GM12874 (cell line): ENCODE results near the gene MB21D2.

Source experiments
- TF ChIP-seq, protein P1 (sequence below): IDR thresholded peaks from 2 replicates; pipeline ENCODE4 v1.5.1; 2011; ENCODE audit warnings: low read depth, mild to moderate bottlenecking, control low read depth, low read length, moderate library complexity; ENCODE audit not compliant: insufficient read depth

The MB21D2 gene

DNA sequence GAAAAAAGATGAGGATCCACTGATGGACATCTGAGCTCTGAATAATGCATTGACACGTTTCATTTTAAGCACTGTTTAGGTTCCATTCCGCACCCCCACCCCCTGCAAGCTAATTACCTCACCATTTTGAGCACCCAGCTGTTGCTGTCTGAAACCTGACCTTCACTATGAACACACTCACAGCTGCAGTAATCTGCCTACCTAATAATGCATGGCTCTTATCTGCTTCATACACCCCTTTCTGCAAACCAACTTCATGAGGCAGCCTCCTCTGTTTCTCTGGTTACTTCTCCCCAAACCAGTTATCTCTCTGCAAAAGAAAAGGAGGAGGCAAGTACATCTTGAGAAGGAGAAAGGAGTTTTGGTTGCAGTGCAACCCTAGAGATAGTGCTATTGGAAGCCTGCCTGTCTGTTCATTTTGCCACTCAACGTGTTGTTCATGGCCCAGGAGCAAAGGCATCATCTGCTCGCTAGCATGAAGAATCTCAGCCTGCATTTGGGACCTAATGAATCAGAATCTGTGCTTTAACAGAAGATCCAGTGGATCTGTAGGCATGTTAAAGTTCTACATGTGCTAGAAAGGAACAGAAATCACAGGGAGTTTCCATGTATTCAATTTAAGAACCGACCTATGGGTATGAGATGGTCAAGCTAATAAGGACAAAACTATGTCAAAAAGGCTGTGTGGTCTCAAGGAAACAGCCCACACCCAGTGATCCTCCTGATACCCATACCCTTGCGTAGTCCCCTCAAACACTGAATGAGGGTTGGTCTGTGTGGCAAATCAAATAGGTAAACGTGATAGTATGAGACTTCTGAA lies 87.2 kb downstream of the MB21D2 start:
- TF ChIP-seq, protein P1, sequence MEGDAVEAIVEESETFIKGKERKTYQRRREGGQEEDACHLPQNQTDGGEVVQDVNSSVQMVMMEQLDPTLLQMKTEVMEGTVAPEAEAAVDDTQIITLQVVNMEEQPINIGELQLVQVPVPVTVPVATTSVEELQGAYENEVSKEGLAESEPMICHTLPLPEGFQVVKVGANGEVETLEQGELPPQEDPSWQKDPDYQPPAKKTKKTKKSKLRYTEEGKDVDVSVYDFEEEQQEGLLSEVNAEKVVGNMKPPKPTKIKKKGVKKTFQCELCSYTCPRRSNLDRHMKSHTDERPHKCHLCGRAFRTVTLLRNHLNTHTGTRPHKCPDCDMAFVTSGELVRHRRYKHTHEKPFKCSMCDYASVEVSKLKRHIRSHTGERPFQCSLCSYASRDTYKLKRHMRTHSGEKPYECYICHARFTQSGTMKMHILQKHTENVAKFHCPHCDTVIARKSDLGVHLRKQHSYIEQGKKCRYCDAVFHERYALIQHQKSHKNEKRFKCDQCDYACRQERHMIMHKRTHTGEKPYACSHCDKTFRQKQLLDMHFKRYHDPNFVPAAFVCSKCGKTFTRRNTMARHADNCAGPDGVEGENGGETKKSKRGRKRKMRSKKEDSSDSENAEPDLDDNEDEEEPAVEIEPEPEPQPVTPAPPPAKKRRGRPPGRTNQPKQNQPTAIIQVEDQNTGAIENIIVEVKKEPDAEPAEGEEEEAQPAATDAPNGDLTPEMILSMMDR = no peak

DNA sequence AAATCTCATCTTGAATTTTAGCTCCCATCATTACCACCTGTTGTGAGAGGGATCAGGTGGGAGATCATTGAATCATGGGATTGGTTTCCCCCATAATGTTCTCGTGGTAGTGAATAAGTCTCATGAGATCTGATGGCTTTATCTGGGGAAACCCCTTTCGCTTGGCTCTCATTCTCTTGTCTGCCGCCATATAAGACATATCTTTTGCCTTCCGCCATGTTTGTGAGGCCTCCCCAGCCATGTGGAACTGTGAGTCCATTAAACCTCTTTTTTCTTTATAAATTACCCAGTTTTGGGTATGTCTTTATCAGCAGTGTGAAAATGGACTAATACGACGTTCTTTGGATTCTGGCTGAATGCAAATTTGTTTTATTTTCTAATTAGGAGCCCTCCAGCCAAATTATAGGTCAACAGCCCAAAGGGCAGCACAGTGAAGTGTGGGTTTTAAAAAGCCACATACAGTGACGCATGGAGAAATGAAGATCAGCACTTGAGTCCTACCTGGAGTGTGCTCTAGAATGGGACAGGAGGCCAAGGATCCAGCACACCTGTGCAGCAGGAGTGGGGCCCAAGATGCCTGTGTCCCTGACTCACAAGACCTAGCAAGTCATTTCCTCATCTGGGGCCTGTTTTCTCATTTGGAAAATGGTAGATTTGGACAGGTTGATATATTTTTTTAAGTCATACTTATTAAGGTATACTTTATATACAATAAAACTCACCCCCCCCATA lies 89.6 kb downstream of the MB21D2 start:
- TF ChIP-seq, protein P1 = no peak

DNA sequence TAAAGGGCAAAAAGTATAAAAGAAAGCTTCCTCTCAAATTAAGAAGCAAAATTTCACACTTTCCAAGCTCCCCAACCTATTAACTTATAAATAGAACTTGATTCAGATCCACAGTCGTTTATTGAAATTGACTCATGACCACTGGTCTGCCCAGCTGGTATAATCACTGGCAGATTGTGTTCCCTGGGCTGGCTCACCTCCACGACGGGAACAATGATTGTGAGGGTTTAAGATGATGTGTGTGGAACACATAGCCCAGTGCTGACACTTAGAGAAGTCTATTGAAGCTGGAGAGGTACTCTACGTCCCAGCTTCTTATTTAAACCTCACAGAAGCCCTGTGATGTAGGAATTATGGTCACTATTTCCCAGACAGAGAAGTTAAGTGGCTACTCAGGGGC lies 90.4 kb downstream of the MB21D2 start:
- TF ChIP-seq, protein P1 = no peak

DNA sequence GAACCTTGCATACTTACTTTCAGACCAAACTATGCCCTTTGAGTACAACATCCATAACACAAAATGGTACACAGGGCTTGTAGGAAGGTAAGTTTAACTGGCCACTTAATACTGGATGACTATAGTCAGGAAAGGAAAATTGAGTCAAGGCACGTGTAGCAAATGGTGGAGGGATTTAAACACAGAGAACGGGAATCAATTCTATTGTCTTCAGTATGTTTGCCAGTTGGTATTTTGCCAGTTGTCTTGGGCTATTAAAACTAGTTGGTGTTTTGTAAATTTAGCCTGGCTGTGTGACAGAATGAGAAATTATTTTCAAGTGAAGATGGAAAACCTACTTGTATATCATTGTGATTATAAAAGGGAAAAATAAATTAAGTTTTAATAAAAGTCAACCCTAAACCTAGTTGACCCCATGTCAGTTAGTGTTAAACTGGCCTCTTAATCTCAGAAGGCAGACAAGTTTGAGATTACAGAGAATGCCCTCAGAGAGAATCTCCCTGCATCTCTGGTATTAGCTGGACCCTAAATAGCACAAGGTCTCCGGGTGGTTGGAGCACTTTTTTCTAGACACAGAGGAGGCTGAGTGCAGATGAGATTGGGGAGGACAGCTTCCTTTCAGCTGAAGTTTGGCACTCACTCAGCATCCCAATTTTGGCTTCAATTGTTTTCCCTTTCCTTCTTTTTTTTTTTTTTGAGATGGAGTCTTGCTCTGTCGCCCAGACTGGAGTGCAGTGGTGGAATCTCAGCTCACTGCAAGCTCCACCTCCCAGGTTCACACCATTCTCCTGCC lies 91.2 kb downstream of the MB21D2 start:
- TF ChIP-seq, protein P1 = no peak

DNA sequence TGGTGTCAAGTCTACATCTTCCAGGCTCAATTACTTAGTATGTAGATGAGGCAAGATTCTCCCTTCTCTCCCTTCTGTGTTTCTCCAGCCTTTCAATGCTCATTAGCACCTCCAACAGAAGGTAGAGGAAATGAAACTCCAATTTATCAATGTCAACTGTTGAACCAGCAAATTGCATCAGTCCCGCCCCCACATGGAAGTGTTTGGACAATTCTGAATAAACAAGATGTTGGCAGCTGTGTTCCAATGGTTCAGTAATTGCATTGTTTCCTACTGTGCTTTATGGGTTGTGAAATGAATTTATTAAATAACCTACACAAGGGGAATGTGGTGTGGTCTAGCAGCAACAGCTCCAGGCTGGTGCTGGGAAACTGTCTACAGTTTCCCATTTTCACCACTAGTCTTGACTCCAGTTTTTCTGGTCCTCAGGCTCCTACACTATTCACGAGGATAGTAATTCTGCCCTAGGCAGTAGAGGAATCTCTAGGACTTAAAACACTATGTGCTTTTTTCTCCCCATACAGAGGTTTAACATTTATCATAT lies 91.9 kb downstream of the MB21D2 start:
- TF ChIP-seq, protein P1 = 0 out of 2 replicates have a peak, but pooled peaks have one; percentile 11

DNA sequence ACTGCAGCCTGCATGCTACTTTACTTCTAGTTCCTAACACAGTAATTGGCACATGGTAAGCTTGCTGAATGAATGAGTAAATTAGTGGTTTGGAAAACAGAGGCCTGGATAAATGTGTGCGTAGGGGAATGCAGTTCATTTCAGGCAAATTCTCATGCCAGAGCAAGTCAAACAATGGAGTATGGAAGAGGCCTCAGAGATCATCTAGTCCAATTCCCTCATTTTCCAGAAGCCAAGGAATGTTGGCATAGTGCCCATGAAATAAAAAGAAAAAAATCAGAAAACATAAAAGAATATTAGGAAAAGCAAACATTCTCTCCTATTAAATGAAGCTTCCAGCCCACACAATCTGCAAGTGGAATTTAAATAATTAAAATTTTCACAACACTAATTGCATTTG lies 92.4 kb downstream of the MB21D2 start:
- TF ChIP-seq, protein P1 = no peak

DNA sequence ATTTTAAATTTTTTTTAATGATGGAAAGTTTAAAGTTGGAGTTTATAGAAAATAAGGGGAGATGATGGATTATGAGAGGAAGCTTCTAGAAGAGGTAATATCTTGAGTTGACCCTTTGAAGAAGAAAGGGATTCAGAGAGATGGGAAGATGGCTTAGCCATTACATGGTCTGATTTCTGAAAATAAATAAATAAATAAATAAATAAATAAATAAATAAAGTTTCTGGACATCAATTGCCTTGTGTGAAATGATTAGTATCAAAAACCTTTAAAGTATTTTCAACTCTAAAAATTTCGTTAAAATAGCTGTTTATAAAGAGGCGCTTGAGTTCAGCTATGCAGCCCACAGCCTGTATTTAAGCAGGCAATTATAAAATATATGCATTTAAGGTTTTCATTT lies 93.3 kb downstream of the MB21D2 start:
- TF ChIP-seq, protein P1 = no peak
